HG02588 (cell line): ENCODE measurements around the gene MEX3B.
"Not testable (repeated sequence)": the region's sequence is repeated elsewhere in the genome, so short reads cannot be mapped to it uniquely, and the experiment has no call there.

Experiments
- ATAC-seq: cut with Tn5 transposase; IDR thresholded peaks from one replicate; pipeline ENCODE4 v1.9.1; 2021; ENCODE audit warnings: mild to moderate bottlenecking, moderate library complexity; ENCODE audit not compliant: unreplicated experiment

Gene MEX3B

GRCh38 chr15:82014989-82015388 is 30.8 kb downstream of the MEX3B start:
- no peak for ATAC-seq

- ATAC-seq: no peak
These were observed 32.9 kb downstream of the MEX3B start for GRCh38 chr15:82012908-82013307.

- ATAC-seq: no peak
These were observed 40.6 kb downstream of the MEX3B start for GRCh38 chr15:82005239-82005638.

- ATAC-seq: no peak
These were observed 41.9 kb downstream of the MEX3B start for GRCh38 chr15:82003916-82004315.

- ATAC-seq: not testable (repeated sequence)
These were observed 50.7 kb downstream of the MEX3B start for GRCh38 chr15:81995081-81995480.

- no peak for ATAC-seq
These were observed 53.3 kb downstream of the MEX3B start for GRCh38 chr15:81992523-81992922.
